HG03196 (cell line): ENCODE data around the gene IGSF8.

ENCODE experiments used
- ATAC-seq: cut with Tn5 transposase; IDR thresholded peaks from one replicate; pipeline ENCODE4 v1.9.1; 2021; ENCODE audit not compliant: unreplicated experiment

The IGSF8 gene

DNA sequence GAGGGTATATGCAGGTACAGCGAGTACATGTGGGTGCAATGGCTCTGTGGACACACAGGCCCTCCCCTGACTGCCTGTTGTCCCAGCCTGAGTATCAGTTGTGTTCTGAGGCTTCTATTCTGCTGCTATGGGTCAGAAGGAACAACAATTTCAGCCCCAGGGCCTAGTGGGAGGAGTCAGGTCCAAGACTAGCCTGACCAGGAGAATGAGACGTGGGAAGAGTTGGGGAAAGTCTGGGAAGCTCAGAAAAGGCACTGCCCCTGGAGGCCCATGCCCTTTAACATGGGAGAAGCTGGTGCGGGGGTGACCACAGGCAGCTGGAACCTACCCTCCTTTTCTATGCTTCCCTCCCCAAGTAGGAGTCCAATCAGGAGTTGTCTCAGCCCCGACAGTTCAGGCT is 7.7 kb downstream of the IGSF8 start:
- ATAC-seq = no peak

DNA sequence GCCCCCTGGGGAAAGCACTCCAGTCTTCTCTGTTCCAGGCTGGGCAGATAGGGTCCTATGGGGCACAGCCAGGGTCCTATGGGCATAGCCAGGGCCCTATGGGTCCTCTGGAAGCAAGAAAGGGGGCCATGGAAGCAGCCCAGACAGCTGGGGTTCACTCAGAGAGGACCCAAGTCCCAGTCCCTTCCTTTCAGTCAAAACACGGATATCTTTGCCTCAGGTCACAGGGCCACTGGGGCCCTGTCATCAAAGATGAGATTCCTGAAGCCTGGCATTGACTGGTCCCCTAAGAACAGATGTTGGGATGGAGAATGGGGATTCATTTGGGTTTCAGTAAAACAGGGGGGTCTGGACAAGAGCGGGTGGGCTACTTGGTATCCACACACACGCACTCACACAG is 8.5 kb downstream of the IGSF8 start:
- no peak for ATAC-seq

DNA sequence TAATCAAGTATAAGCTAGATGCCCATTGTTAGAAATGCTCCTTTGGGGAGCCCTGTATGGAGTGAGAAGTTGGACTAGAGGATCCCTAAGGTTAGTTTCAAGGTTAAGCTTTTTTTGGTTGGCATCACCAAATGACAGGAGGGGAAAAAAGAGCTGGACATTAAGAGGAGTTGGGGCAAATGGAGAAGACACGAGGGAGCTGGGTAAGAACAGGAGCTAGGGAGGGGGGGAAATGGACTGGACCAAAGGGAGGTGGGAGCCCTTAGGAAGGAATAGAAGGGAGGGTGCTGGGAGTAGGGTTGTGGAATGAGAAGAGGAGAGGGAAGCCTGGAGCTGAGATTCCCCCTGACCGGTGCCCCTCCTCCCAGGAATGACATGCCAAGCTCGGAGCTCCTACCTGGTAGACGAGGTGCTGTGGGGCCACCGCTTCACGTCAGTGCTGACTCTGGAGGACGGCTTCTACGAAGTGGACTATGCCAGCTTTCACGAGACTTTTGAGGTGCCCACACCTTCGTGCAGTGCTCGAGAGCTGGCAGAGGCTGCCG is 11.2 kb downstream of the IGSF8 start:
- no peak for ATAC-seq

DNA sequence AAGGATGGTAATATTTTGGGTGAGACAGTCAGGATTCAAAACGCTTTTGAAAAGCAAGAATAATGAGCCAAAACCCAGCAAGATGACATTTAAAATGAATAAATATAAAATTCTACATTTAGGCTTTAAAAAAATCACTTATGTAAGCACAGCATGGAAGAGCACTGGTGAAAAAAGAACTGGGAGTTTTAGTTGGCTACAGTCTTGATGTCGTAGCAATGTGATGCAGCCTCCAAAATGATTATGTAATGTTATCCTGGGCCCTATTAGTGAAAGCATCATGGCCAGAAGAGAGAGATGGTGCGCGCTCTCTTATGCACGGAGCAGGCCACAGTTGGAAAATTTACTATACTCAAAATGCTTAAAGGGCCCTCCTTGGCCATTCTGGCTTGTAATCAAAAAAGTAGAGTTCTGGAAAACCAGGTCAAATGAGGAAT is 11.9 kb downstream of the IGSF8 start:
- ATAC-seq = no peak

DNA sequence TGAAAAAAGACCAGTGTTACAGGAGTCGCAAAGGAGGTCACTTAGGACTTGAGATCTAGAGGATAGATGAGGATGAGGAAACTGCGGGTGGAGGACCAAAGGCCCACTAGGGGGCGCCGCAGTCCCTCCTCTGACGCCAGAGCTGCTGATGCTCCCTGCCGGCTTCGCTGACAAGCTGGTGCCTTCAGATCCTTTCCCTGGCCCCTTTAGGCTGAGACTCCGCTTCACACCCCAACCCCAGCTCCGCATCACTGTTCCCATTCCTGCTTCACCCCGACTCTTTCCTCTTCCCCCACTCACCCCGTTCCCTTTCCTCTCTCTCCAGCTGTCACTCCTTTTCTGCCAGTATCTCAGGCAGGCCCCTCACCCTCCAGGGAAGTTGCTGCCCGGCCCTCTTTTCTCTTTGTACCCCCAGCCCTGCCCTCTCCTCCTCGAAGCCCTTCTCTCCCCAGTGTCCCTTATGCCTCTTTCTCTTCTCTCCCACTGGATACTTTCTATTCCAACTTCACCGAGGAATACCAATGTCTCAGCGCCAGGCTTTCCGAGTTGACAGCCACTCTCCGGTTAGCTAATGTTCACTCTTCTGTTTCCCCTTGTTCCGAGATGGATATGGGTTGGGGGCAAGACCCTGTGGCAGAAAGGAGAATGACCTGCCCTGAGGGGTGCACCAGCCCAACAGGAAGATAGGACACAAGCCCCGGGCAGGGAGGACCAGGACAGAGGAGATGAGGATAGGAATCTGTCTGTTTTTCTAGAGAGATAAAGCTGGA is 12.5 kb downstream of the IGSF8 start:
- no peak for ATAC-seq

DNA sequence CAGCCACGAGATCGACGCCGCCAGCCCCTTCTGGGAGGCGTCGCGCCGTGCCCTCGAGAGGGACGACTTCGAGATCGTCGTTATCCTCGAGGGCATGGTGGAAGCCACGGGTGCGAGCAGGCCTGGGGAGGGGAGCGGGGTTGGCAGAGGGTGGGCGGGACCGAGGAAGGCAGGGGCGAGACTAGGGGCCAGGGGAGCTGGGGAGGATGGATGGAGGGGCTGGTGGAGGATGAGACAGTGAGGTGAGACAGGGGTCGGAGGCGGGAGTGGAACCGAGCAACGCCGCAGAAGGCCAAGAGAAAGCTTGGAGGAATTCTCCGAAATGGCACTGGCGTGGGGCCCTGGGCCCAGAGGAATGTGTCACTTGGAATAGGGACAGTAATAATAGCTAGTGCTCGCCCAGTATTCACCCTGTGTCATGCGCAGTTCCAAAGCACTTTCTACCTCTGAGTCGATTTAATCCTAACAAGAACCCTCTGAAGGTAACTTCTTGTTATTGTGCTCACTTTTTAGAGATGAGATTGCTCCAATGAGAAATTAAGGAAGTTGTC is 13.6 kb downstream of the IGSF8 start:
- ATAC-seq = no peak

DNA sequence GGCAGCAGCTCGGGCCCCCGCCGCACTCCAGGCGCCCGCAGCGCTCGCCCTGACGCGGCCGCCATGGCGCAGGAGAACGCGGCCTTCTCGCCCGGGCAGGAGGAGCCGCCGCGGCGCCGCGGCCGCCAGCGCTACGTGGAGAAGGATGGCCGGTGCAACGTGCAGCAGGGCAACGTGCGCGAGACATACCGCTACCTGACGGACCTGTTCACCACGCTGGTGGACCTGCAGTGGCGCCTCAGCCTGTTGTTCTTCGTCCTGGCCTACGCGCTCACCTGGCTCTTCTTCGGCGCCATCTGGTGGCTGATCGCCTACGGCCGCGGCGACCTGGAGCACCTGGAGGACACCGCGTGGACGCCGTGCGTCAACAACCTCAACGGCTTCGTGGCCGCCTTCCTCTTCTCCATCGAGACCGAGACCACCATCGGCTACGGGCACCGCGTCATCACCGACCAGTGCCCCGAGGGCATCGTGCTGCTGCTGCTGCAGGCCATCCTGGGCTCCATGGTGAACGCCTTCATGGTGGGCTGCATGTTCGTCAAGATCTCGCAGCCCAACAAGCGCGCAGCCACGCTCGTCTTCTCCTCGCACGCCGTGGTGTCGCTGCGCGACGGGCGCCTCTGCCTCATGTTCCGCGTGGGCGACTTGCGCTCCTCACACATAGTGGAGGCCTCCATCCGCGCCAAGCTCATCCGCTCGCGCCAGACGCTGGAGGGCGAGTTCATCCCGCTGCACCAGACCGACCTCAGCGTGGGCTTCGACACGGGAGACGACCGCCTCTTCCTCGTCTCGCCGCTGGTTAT is 14.2 kb downstream of the IGSF8 start:
- ATAC-seq = no peak

DNA sequence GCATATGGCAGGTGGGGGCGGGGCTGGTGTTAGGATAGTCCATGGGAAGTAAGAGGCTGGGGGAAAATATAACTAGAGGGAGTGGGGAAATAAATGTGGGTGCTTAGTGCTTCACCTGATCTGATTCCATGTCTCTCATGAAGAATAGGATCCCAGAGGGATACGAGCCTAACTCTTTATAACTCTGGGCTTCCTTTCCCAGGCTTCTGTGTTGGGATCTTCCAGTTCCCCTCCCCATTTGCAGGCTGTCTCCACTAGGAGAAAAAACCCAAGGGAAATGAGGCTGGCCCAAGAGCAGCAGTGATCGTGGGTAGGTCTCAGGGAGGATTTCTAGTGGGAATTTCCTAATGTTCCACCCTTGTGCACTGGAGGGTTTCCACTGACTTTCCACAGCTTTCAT is 15.5 kb downstream of the IGSF8 start:
- no peak for ATAC-seq

DNA sequence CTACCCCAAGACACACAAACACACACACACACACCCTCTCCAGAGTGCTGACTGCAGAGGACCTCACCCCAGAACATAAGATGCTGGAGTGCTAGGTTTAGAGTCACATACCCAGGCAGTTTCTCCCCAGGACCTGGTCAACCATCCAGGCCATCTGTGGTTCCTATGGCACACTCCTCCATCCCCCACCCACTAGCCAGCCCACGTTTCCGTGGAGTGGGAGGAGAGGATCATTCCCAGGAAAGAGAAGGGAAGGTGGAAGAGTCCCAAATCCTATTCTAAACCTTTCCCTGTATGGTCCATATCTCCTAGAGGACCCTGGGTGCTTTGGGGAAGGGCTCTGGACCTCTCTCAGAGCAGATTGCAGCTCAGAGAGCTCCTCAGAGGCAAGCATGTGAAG is 15.9 kb downstream of the IGSF8 start:
- ATAC-seq = no peak

DNA sequence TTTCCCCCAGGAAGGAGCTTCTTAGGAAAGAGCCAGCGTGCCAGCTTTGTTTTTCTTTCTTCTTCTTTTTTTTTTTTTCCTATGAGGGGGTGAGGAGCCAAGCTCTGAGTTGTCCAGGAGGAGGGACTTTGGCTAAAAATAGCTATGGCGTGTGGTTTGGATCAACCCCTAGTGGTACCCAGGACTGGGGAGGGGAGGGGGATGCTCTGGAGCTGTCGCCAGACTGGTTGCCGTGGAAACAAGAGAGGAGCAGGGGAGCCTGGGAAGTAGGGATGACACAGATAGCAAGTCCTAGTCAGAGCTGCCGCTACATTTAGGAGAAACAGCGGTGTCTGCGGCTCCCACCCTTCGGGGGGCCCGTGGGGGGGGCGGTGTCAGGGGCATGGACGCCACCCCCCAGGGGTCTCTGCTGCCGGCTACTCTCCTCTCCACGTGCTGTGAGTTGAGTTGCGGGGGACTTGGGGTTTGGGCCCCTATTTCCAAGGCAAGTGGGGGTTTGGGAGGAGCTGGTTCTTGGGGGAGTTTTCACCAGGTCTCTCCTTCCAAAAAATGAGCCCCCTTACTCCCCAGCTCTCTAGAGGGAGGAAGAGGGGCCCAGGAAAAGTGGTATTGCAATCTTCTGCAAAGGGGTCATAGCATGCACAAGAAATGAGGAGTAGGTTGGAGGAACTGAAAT is 17.0 kb downstream of the IGSF8 start, which contains the start of gene KCNJ9:
Gene KCNJ9, plus strand, starts transcription at position 278 of the 676 bp plus-strand sequence. CDS start 2,493 bp downstream, outside the sequence.
- no peak for ATAC-seq

DNA sequence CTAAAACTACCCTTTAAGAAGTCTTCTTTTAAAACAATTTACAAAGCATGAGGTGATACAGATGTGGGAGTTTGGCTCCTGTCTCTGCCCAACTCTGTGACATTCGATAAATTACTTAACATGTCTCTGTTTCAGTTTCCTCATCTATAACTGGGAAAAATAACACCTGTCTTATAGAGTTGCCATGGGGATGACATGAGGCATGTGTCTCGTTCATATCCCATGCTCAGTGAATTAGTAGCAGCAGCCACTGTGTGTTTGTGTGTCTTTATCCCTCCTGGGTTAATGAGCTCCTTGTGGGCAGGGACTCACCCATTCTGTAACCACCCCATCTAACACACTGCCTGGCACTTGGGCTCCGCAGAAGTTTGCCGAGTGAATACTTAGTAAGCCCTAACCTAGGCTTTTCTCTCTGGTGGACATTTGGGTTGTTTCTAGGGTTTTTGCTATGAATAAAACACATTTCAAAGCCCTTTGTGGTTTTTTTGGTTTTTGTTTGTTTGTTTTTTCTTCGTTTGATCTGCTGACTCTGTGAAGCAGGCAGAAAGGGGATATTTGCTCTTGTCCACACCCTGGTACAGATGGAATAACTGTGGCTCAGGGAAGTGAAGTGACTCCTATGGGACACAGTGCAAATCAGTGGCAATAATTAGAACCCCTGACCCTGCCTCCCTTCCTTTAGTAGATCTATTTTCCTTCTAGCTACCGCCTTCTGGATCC is 17.9 kb downstream of the IGSF8 start:
- ATAC-seq = no peak

DNA sequence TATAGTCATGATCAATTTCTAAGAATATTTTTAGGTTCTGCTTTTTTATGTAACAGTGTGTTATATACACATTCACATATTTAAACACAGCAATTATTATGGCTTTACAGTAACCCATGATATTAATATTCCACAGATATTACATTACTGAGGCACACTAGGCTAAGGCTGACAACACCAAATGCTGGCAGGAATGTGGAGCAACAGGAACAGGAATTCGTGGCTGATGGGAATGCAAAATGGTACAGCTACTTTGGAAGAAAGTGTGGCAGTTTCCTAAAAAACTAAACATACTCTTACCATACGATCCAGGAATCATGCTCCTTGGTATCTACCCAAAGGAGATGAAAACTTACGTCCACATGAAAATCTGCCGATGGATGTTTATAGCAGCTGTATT is 19.0 kb downstream of the IGSF8 start:
- ATAC-seq = no peak

DNA sequence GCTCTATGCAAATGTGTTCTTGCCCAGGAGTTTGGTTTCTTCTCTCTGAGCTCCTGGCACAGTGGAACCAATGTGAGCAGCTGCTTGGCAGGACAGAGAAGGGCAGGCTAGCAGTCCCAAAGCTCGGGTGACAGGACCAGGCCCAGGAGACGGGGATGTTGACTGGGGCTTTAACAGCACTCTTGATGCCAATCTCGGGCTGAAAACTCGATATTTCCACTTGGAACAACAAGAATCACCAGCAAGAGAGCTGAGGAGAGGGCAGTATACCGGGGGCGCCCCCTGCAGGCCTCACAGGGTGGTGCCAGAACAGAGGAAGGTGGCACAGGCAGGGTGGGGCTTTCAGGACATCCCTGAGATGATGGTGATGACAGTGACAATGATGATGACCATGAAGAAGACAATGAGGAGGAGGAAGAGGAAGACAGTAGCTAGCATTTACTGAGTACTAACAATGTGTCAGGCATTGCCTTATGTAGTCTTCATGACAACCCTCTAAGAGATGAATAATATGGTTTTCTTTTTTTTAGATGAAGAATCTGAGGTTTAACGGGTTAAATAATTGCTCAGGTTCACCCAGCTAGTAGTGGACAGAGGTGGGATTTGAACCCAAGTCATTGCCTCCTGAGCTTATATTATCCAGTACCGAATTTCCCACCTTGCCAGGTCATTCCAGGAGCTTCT is 19.8 kb downstream of the IGSF8 start:
- ATAC-seq = peak; percentile 47

DNA sequence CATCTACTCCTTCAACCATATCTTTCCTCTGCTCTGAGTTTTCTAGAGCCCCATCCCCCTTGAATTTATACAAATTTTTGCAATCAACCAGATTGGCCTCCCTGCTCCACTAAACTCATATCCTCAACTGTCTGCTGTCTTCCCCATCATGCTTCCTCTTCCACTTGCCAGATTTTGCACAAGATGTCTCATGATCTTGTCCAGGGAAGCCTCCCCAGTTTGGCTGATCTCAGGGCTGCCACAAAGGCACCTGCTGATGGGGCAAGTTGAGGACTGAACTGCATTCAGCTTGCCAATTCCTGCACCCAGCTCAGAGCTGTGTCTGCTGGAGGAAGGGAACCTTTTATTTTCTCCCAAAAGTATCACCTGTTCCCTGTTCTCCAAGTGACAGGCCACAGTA is 20.9 kb downstream of the IGSF8 start:
- no peak for ATAC-seq

DNA sequence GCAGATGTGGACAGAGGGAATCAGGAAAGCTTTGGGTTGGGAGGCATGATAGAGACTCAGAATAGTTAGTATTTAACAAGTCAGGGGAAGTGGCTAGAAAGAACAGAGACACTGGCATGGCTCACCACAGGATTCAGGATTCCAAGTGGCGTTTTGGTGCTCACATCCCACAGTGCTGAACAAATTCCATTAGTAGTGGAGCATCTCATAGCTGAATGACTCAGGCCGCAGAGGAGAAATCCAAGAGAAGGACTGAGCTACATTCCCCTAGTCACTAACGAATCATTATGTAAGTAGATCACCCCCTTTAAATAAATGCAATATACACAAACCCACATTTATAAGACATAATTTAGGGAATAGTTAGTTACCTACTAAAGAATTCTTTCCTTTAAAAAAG is 22.1 kb downstream of the IGSF8 start:
- no peak for ATAC-seq

DNA sequence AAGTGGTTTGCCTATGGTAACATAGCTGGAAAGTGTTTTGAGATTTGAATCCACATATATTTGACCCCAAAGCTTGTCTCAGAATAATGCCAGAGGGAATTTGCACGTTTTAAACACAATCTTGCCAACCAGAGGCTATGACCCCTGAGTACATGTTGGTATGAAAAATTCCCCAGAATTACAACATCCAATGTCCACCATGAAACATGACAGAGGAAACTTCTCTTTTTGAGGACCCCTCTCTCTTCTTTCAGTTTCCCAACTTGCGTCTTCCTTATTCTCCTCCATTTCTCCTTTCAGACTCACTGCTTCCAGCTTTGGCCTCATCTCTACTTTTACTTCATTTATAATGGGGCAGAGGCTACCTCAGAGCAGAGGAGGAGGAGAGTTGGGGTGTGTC is 22.6 kb downstream of the IGSF8 start:
- no peak for ATAC-seq

DNA sequence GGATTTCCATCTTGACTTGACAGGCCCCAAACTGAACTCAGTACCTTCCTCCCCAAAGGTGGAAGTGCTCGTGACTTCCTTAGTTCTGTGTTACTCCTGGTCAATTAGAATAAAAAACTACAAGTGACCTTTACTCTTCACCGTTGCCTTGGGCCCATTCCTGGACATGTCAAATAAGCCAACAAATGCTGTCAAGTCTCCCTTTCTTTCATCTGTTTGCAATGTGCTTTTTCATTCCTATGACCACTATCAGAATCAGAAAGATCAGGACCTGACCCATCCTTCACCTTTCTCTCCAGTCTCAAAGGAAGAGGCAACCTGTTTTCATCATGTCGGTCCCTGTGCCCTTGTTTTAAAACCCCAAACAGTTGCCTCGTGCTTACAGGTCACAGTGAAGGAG is 23.6 kb downstream of the IGSF8 start:
- ATAC-seq = no peak

DNA sequence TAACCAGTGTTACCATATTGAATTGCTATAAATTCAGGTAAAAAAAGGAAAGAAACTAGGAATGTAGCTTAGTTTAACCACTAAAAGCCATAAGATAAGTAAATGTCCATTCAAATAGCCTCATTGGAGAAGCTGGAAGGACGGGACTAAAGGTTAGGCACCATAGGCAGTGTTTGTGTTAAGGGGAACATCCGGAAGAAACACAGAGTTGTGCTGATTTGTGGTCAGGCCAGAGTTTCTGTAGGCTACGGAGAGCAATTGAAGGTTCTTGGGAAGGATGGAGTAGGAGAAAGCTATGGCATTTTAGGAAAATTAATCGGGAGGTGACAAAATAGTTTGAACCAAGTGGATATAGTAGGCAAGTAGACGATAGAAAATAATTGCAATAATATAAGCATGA is 27.1 kb downstream of the IGSF8 start:
- no peak for ATAC-seq

DNA sequence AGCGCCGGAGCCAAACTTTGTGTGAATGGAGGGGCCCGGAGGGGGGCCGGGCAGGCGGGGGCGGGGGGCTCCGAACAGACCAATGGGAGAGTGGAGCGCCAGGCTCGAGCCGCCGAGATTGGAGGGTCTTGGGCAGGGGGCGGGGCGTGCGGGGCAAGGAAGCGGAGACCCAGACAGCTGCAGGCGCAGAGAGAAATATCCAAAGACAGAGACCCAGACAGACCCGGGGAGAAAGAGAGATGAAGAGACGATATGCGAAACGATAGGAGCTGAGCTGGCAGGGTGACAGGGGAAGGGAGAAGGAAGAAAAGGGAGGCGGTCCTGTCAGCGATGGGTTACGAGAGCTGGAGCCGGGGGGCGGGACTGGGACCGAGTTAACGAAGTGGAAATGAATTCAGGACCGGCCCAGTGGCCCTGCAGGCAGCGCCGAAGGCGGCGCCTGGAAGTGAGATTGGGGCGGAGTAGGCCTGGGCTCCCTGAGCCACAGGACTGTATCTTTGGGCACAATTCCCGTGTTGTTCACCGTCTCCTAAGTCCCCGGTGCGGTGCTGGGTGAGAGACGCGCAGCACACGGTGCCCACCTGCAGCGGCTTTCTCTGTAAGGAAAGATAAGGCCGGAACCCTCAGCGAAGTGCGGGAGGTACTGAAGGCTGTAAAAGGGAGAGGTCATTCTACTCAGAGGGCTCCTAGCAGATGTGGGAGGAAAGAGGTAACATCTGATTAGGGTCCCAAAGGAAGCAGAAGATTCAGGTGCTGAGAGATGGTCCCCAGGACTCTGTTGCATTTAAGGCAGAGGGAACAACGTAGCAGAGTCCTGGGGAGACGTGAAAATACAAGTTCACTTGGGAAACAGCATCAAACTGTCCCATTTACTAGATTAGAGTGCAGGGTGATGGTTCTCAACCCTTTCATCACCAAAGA is 27.9 kb downstream of the IGSF8 start:
- ATAC-seq = no peak
